Endothelial cell of umbilical vein (primary cell): ENCODE results near the gene SCAP. TPM values are rescaled to one million over a fixed set of nuclear protein-coding genes. Genes with fewer than 3 reads are reported as not detected.

Experiments
- BruUV-seq: library from RNA; stranded (reverse); fragments of 400-500 nt; replicated peaks from 2 replicates; lab custom pipeline; 2021; lab: Mats Ljungman, UMichigan
- CTCF ChIA-PET: fragments of 300-600, 350-600 bp; sonication (Branson Sonifier 250); formaldehyde crosslinking; loops from one replicate; lab custom pipeline; 2021; ENCODE audit warnings: antibody characterized with exemption, inconsistent platforms; lab: Charles Lee
- POLR2A ChIA-PET: fragments of 300-600, 350-600 bp; sonication (Branson Sonifier 250); formaldehyde crosslinking; loops from one replicate; lab custom pipeline; 2021; ENCODE audit warnings: antibody characterized with exemption, inconsistent platforms; lab: Charles Lee
- DNase-seq: peaks from one replicate; pipeline ENCODE4 v3.0.0-alpha.2; 2011; ENCODE audit warnings: low read depth, low spot score
- FAIRE-seq: peaks from 2 replicates; lab custom pipeline; 2011; peaks lifted over from hg19 to GRCh38; lab: Jason Lieb, UNC
- H2AFZ ChIP-seq: 2 replicates; pipeline ENCODE4 v1.6.0; 2012; ENCODE audit warnings: low read depth, low read length, control low read depth, inconsistent platforms
- H3K27ac ChIP-seq: 2 replicates; pipeline ENCODE4 v1.5.1; 2011; ENCODE audit warnings: low read depth, mild to moderate bottlenecking, control low read depth, low read length, moderate library complexity; ENCODE audit not compliant: insufficient read depth
- H3K27me3 ChIP-seq, 2 experiments: 2 replicates each; pipeline versions ENCODE4 v1.6.0 to v1.6.1; 2011; ENCODE audit warnings: low read length in 2 of 2, mixed read lengths in 1 of 2; ENCODE audit not compliant: control insufficient read depth in 2 of 2, insufficient read depth in 2 of 2
- H3K36me3 ChIP-seq, 2 experiments: 2 replicates in 1 of 2; 3 replicates in 1 of 2; pipeline ENCODE4 v1.5.1; 2011; ENCODE audit warnings: low read length in 2 of 2, mild to moderate bottlenecking in 1 of 2, moderate library complexity in 1 of 2; ENCODE audit not compliant: control insufficient read depth in 2 of 2, insufficient read depth in 2 of 2; ENCODE audit errors: extremely low read depth in 1 of 2
- H3K4me1 ChIP-seq: 3 replicates; pipeline ENCODE4 v1.5.1; 2011; ENCODE audit warnings: mild to moderate bottlenecking, low read length; ENCODE audit not compliant: control insufficient read depth, insufficient read depth; ENCODE audit errors: extremely low read depth
- H3K4me2 ChIP-seq: 2 replicates; pipeline ENCODE4 v1.6.1; 2011; ENCODE audit warnings: low read length, control low read depth, mixed read lengths; ENCODE audit not compliant: insufficient read depth
- H3K4me3 ChIP-seq, 3 experiments: fragments of 200-600 bp in 1 of 3; sonication (generic), shearing (Covaris generic) in 1 of 3; replicated peaks in 1 of 3; 2 replicates each; pipeline ENCODE4 v1.5.1; 2011 to 2016; ENCODE audit warnings: control low read depth in 3 of 3, low read length in 3 of 3, mild to moderate bottlenecking in 2 of 3, inconsistent platforms in 1 of 3, low read depth in 1 of 3, moderate library complexity in 1 of 3; ENCODE audit not compliant: insufficient read depth in 1 of 3
- H3K79me2 ChIP-seq: 2 replicates; pipeline ENCODE4 v1.6.0; 2012; ENCODE audit warnings: low read length, inconsistent platforms; ENCODE audit not compliant: control insufficient read depth, insufficient read depth
- H3K9ac ChIP-seq: replicated peaks from 2 replicates; pipeline ENCODE3; 2011; ENCODE audit warnings: low read length, control low read depth; ENCODE audit not compliant: insufficient read depth; ENCODE audit errors: extremely low read depth
- H3K9me1 ChIP-seq: replicated peaks from 3 replicates; pipeline ENCODE4 v1.6.0; 2011; ENCODE audit warnings: mild to moderate bottlenecking, low read length; ENCODE audit not compliant: control insufficient read depth, insufficient read depth; ENCODE audit errors: extremely low read depth
- H3K9me3 ChIP-seq: replicated peaks from 2 replicates; pipeline ENCODE4 v1.5.1; 2012; ENCODE audit warnings: low read length, inconsistent platforms; ENCODE audit not compliant: control insufficient read depth, insufficient read depth
- H4K20me1 ChIP-seq: replicated peaks from 2 replicates; pipeline ENCODE3; 2011; ENCODE audit warnings: mild to moderate bottlenecking, low read length; ENCODE audit not compliant: control insufficient read depth, insufficient read depth; ENCODE audit errors: extremely low read depth
- EZH2 ChIP-seq: IDR thresholded peaks from 2 replicates; pipeline ENCODE4 v1.6.1; 2012; ENCODE audit warnings: borderline replicate concordance, low read depth, mild to moderate bottlenecking, moderate library complexity, low read length, inconsistent platforms; ENCODE audit not compliant: severe bottlenecking
- FOS ChIP-seq: IDR thresholded peaks from 2 replicates; pipeline ENCODE4 v1.6.1; 2011; ENCODE audit warnings: mild to moderate bottlenecking, low read length, moderate library complexity, borderline replicate concordance; ENCODE audit not compliant: insufficient read depth
- GATA2 ChIP-seq: IDR thresholded peaks from 2 replicates; pipeline ENCODE4 v1.7.0; 2011; ENCODE audit warnings: low read depth, mild to moderate bottlenecking, moderate library complexity, mixed read lengths, low read length; ENCODE audit not compliant: insufficient read length, insufficient read depth
- JUN ChIP-seq: IDR thresholded peaks from 2 replicates; pipeline ENCODE4 v1.6.1; 2011; ENCODE audit warnings: borderline replicate concordance, low read depth; ENCODE audit not compliant: insufficient read length, insufficient read depth
- MYC ChIP-seq: IDR thresholded peaks from one replicate; pipeline ENCODE4 v1.6.1; 2011; ENCODE audit warnings: mild to moderate bottlenecking, low read depth, low read length
- POLR2A ChIP-seq: IDR thresholded peaks from 2 replicates; pipeline ENCODE4 v1.6.1; 2012; ENCODE audit warnings: low read depth, mild to moderate bottlenecking, control low read depth, low read length
- POLR2AphosphoS5 ChIP-seq: IDR thresholded peaks from 2 replicates; pipeline ENCODE4 v1.6.1; 2012; ENCODE audit warnings: low read depth, mild to moderate bottlenecking, control low read depth, low read length, moderate library complexity; ENCODE audit not compliant: insufficient read depth
- dilution Hi-C: fragments of 300-500 bp; cut with MboI; formaldehyde crosslinking; loops from one replicate; pipeline ENCODE4 v1.15.0; 2019; ENCODE audit warnings: low sequenced_read_pairs; ENCODE audit not compliant: extremely low pct_ligation_motif_present
- intact Hi-C: fragments of 100-400 bp; cut with micrococcal nuclease; formaldehyde crosslinking; loops from one replicate; pipeline ENCODE4 v1.10.0; 2022
- polyA plus RNA-seq, 4 experiments: library from polyadenylated mRNA; depleted of rRNA in 3 of 4; stranded (reverse) in 3 of 4; unstranded in 1 of 4; fragments of >200 nt; gene quantifications; 2 replicates each; pipeline versions ENCODE4 v1.2.1 to v1.2.3, GENCODE V29; 2011 to 2012; ENCODE audit warnings: missing spikeins in 1 of 4
- total RNA-seq: library from RNA; stranded (reverse); gene quantifications from 2 replicates; pipeline ENCODE4 v1.2.3, GENCODE V29; 2021
- TF ChIP-seq, protein P1 (sequence below), 2 donors: IDR thresholded peaks; 1 replicate in 1 of 2; 2 replicates in 1 of 2; pipeline ENCODE4 v1.5.1; 2011; ENCODE audit warnings: low read length in 2 of 2, mild to moderate bottlenecking in 2 of 2, moderate library complexity in 2 of 2, control low read depth in 1 of 2, inconsistent platforms in 1 of 2, low read depth in 1 of 2; ENCODE audit not compliant: insufficient read depth in 1 of 2; ENCODE audit errors: extremely low read depth in 1 of 2
- TF ChIP-seq, protein P2 (sequence below): IDR thresholded peaks from 2 replicates; pipeline ENCODE4 v1.6.1; 2011; ENCODE audit not compliant: insufficient read depth, insufficient read length

Gene SCAP
- total and polyA plus RNA-seq, 2 donors (not counting 3 experiments of a cell fraction or from before 2014, with no cell fraction given) = 34.7 to 59.0 TPM

DNA sequence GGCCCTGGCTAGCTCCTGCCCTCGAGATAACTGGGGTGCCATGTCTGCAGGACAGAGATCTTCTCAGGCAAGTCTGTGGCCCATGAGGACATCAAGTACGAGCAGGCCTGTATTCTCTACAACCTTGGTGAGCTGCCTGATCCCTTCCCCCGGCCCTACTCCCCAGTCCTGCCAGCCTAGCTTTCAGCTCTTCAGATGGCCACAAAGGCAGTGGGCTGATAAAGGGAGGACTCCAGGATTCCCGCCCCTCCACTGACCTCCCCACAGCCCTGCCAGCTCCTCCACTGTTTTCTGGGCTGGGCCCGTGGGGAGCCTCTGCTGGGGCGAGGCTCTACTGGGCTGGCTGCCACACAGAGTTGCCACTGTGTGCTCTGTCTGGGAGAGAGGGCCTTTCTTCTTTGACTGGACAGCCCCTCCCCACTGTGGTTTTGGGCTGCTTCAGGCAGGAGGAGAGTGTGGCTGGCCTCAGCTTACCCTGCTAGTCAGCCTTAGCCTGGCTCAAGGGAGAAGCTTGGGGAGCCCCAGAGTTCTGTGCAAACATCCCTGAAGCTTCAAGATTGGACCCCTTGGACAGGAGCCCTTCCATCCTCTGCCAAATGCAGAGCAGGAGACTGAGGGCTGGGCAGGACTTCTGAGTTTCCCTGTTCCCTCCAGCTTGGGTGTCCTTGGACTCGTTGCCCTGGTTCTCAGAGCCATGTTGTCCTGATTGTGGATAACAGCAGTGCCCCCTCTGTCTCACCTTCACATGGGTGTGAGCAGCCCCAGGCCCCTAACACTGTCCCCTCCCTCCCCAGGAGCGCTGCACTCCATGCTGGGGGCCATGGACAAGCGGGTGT is 70.6 kb downstream of the SCAP start:
- Histone ChIP-seq H4K20me1 (no peaks in the 10 kb centered on the region), H3K9me1 (no peaks in the 10 kb centered on the region), H2AFZ (no peak overlapping the region), H3K4me1 (no peaks in the 10 kb centered on the region), H3K27me3 (no peaks in the 10 kb centered on the region), H3K9ac (no peak overlapping the region), H3K4me2 (no peak overlapping the region), H3K27ac (no peak overlapping the region), H3K36me3 (peaks cover 0 to 34% of the 10 kb centered on the region in 2 experiments), H3K4me3 (no peak overlapping the region), H3K9me3 (no peaks in the 10 kb centered on the region), H3K79me2 (peaks cover 7% of the 10 kb centered on the region)
- dilution Hi-C loops = no loop called here
- TF ChIP-seq JUN (no peak), FOS (no peak), MYC (no peak), POLR2AphosphoS5 (no peak), GATA2 (no peak), POLR2A (no peak), EZH2 (no peak)
- TF ChIP-seq, protein P1, sequence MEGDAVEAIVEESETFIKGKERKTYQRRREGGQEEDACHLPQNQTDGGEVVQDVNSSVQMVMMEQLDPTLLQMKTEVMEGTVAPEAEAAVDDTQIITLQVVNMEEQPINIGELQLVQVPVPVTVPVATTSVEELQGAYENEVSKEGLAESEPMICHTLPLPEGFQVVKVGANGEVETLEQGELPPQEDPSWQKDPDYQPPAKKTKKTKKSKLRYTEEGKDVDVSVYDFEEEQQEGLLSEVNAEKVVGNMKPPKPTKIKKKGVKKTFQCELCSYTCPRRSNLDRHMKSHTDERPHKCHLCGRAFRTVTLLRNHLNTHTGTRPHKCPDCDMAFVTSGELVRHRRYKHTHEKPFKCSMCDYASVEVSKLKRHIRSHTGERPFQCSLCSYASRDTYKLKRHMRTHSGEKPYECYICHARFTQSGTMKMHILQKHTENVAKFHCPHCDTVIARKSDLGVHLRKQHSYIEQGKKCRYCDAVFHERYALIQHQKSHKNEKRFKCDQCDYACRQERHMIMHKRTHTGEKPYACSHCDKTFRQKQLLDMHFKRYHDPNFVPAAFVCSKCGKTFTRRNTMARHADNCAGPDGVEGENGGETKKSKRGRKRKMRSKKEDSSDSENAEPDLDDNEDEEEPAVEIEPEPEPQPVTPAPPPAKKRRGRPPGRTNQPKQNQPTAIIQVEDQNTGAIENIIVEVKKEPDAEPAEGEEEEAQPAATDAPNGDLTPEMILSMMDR (IDR thresholded peaks at IDR 0.05; ENCODE audit: extremely low read depth in 1 of 2, insufficient read depth in 1 of 2, low read depth in 1 of 2, low read length in 2 of 2) = no peak
- TF ChIP-seq, protein P2, sequence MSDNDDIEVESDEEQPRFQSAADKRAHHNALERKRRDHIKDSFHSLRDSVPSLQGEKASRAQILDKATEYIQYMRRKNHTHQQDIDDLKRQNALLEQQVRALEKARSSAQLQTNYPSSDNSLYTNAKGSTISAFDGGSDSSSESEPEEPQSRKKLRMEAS = no peak
- FAIRE-seq = no peak
- intact Hi-C loops = no loop called here
- CTCF ChIA-PET = interaction anchor here (0.9 to 1.8 kb wide), 4 partner anchors 7 to 17 kb away, joined by 3 to 5 read pairs (median 4); no protein-coding TSS in a partner anchor
- POLR2A ChIA-PET = no interaction called here
- no peak for DNase-seq
- BruUV-seq = no TSS peak
